Measurements from ENCODE around the gene STEAP4. TPM values are rescaled to one million over a fixed set of nuclear protein-coding genes. Genes with fewer than 3 reads are reported as not detected.
"Not testable (repeated sequence)": the region's sequence is repeated elsewhere in the genome, so short reads cannot be mapped to it uniquely, and the experiment has no call there.

Gene STEAP4
- total RNA-seq, 1 experiment from 2014 or later, result 7.4 TPM

- Mint-ChIP-seq H3K4me1 (ENCODE audit: low read depth, unreplicated experiment) (peaks cover 18% of the 10 kb centered on the region), H3K4me3 (ENCODE audit: low read depth, unreplicated experiment) (peak overlapping the region; percentile 36), H3K9me3 (ENCODE audit: low read depth, unreplicated experiment) (no peaks in the 10 kb centered on the region), H3K36me3 (ENCODE audit: insufficient read depth, unreplicated experiment) (peaks cover 6% of the 10 kb centered on the region), H3K27me3 (ENCODE audit: unreplicated experiment) (no peaks in the 10 kb centered on the region), H3K27ac (ENCODE audit: unreplicated experiment) (peak overlapping the region; percentile 99)
- DNase-seq, result peak; percentile 52
- TSS peak; percentile 11 for BruUV-seq (replicated peaks)
- TF ChIP-seq, protein P1, sequence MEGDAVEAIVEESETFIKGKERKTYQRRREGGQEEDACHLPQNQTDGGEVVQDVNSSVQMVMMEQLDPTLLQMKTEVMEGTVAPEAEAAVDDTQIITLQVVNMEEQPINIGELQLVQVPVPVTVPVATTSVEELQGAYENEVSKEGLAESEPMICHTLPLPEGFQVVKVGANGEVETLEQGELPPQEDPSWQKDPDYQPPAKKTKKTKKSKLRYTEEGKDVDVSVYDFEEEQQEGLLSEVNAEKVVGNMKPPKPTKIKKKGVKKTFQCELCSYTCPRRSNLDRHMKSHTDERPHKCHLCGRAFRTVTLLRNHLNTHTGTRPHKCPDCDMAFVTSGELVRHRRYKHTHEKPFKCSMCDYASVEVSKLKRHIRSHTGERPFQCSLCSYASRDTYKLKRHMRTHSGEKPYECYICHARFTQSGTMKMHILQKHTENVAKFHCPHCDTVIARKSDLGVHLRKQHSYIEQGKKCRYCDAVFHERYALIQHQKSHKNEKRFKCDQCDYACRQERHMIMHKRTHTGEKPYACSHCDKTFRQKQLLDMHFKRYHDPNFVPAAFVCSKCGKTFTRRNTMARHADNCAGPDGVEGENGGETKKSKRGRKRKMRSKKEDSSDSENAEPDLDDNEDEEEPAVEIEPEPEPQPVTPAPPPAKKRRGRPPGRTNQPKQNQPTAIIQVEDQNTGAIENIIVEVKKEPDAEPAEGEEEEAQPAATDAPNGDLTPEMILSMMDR (IDR thresholded peaks at IDR 0.05; ENCODE audit: unreplicated experiment), result no peak
- intact Hi-C loops (cut with micrococcal nuclease; ENCODE audit: unreplicated experiment), result loop anchor here (1.0 kb wide), 1 partner anchor 10 kb away; no protein-coding TSS in a partner anchor
- CTCF ChIA-PET, result interaction anchor here (0.7 to 2.2 kb wide), 4 partner anchors 24 to 58 kb away, joined by 3 to 15 read pairs (median 4); no protein-coding TSS in a partner anchor
Measured at GRCh38 chr7:88278881-88279280, 27.8 kb downstream of the STEAP4 start.

DNA sequence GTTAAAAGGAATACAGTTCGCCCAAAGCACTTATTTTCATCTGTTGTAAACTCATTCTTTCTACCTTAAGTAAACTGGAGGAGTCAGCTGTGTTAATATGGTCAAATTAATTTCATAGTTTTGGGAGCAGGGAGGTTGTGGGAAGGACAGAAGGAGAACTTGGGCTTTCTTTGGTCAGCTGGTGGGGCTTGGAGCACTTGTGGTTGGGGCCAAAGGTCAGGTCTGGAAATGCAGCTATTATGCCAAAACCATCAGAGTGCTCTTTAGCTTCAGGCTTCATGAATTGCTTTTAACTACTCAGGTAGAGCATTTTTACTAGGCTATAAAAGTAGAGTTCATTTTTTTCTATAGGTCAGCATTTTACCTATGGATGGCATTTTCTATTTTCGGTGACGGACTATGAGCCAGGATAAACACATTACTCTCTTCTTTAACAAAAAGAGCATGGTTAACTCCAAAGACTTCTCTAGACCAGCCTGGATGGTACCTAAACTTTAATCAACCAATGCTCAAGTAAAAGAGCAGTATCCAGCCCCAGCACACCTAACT lies 30.0 kb downstream of the STEAP4 start:
- H3K4me3 Mint-ChIP-seq (ENCODE audit: low read depth, unreplicated experiment), result no peak overlapping the region
- H3K36me3 Mint-ChIP-seq (ENCODE audit: insufficient read depth, unreplicated experiment), result peaks cover 6% of the 10 kb centered on the region
- no peaks in the 10 kb centered on the region for H3K27me3 Mint-ChIP-seq (ENCODE audit: unreplicated experiment)
- DNase-seq, result no peak
- peaks cover 10% of the 10 kb centered on the region for H3K4me1 Mint-ChIP-seq (ENCODE audit: low read depth, unreplicated experiment)
- CTCF ChIA-PET, result no interaction called here
- TF ChIP-seq, protein P1 (IDR thresholded peaks at IDR 0.05; ENCODE audit: unreplicated experiment), result no peak
- intact Hi-C loops (cut with micrococcal nuclease; ENCODE audit: unreplicated experiment), result no loop called here
- no TSS peak for BruUV-seq (replicated peaks)
- H3K9me3 Mint-ChIP-seq (ENCODE audit: low read depth, unreplicated experiment), result no peaks in the 10 kb centered on the region
- no peak overlapping the region for H3K27ac Mint-ChIP-seq (ENCODE audit: unreplicated experiment)

GRCh38 chr7:88274856-88275255 lies 31.8 kb downstream of the STEAP4 start:
- CTCF ChIA-PET; H3K36me3 Mint-ChIP-seq (ENCODE audit: insufficient read depth, unreplicated experiment); H3K27me3 Mint-ChIP-seq (ENCODE audit: unreplicated experiment); BruUV-seq (replicated peaks); intact Hi-C loops (cut with micrococcal nuclease; ENCODE audit: unreplicated experiment); DNase-seq; H3K4me3 Mint-ChIP-seq (ENCODE audit: low read depth, unreplicated experiment); H3K27ac Mint-ChIP-seq (ENCODE audit: unreplicated experiment); H3K9me3 Mint-ChIP-seq (ENCODE audit: low read depth, unreplicated experiment): not testable (repeated sequence)
- H3K4me1 Mint-ChIP-seq (ENCODE audit: low read depth, unreplicated experiment), result peaks cover 10% of the 10 kb centered on the region

DNA sequence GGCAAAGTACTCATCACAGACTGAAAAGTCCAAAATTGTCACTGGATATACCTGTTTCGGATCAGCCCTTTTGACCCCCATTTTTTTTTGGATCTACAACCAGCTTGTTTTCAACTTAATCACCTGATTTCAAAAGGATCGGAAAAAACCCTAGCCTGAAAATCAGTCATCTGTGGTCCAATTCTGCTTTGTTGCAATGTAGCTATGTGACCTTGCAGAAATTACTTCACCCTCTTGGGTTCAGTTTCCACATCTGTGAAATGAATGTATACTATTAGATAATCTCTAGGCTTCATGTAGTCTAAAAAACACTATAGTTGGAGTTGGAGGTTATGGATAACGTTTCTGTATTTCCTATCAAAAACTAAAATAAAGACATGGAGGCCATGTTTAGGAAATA lies 37.1 kb downstream of the STEAP4 start:
- Mint-ChIP-seq H3K27ac (ENCODE audit: unreplicated experiment) (no peak overlapping the region), H3K4me3 (ENCODE audit: low read depth, unreplicated experiment) (no peak overlapping the region), H3K36me3 (ENCODE audit: insufficient read depth, unreplicated experiment) (no peaks in the 10 kb centered on the region), H3K27me3 (ENCODE audit: unreplicated experiment) (no peaks in the 10 kb centered on the region), H3K9me3 (ENCODE audit: low read depth, unreplicated experiment) (peaks cover 4% of the 10 kb centered on the region), H3K4me1 (ENCODE audit: low read depth, unreplicated experiment) (no peaks in the 10 kb centered on the region)
- CTCF ChIA-PET, result no interaction called here
- no peak for DNase-seq
- TF ChIP-seq, protein P1 (IDR thresholded peaks at IDR 0.05; ENCODE audit: unreplicated experiment), result no peak
- intact Hi-C loops (cut with micrococcal nuclease; ENCODE audit: unreplicated experiment), result no loop called here
- no TSS peak for BruUV-seq (replicated peaks)

DNA sequence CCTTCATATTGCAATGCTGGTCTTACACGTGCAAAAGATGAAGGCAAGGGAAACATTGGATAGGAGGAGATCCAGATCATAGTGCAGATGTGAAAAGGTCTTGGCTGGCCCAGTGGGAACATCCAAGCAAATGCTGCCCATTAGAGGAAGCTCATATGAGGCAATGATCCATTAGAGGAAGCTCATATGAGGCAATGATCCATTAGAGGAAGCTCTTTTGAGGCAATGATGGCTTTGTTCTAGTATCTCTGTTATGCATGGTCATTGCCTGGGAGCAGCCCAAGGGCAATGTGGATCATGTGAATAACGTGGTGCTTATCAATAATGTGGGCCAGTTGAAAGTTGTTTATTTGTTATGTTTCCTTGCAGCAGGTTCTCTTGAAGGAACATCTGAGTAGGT lies 37.8 kb downstream of the STEAP4 start:
- intact Hi-C loops (cut with micrococcal nuclease; ENCODE audit: unreplicated experiment), result no loop called here
- CTCF ChIA-PET, result no interaction called here
- H3K27me3 Mint-ChIP-seq (ENCODE audit: unreplicated experiment), result no peaks in the 10 kb centered on the region

More for the DNA sequence above, 37.8 kb downstream of the STEAP4 start:
- no TSS peak for BruUV-seq (replicated peaks)
- H3K9me3 Mint-ChIP-seq (ENCODE audit: low read depth, unreplicated experiment), result peaks cover 4% of the 10 kb centered on the region
- TF ChIP-seq, protein P1 (IDR thresholded peaks at IDR 0.05; ENCODE audit: unreplicated experiment), result no peak
- H3K36me3 Mint-ChIP-seq (ENCODE audit: insufficient read depth, unreplicated experiment), result no peaks in the 10 kb centered on the region
- no peak overlapping the region for H3K4me3 Mint-ChIP-seq (ENCODE audit: low read depth, unreplicated experiment)
- H3K27ac Mint-ChIP-seq (ENCODE audit: unreplicated experiment), result no peak overlapping the region
- DNase-seq, result no peak
- H3K4me1 Mint-ChIP-seq (ENCODE audit: low read depth, unreplicated experiment), result no peaks in the 10 kb centered on the region
